GM12892 (cell line): Measurements from ENCODE around the gene ZNF287.

Experiments used
- POLR2A ChIP-seq: IDR thresholded peaks from 2 replicates; pipeline ENCODE4 v1.6.1; 2011; ENCODE audit warnings: low read depth, low read length, control low read depth
- POLR2AphosphoS5 ChIP-seq: IDR thresholded peaks from 2 replicates; pipeline ENCODE4 v1.6.1; 2011; ENCODE audit warnings: low read depth, low read length, control low read depth
- TAF1 ChIP-seq: IDR thresholded peaks from 2 replicates; pipeline ENCODE4 v1.6.1; 2011; ENCODE audit warnings: low read depth, mild to moderate bottlenecking, control low read depth, low read length, borderline replicate concordance

DNA sequence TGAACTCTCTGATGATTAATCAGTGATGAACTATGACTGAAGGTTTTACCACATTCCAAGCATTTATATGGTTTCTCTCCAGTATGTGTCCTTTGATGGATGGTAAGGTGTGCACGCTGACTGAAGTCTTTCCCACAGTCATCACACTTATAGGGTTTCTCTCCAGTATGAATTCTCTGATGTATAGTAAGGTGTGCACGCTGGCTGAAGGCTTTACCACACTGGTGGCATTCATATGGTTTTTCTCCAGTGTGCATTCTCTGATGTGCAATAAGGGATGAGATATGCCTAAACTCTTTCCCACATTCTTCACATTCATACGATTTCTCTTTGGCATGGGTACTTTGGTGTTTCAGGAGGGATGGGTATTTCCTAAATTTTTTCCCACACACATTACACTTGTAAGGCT lies 16.4 kb downstream of the ZNF287 start:
- TF ChIP-seq POLR2A (no peak), POLR2AphosphoS5 (no peak), TAF1 (no peak)
